Stomach (tissue), 4 donors: ENCODE measurements around the gene RFC2.

Experiments used
- CTCF ChIP-seq, 7 experiments: fragments of 450-650 bp in 4 of 7; fragments of 200-600 bp in 3 of 7; sonication (generic) in 3 of 7; IDR thresholded peaks; one replicate each; pipeline ENCODE4 v1.5.1; 2016 to 2019; ENCODE audit warnings: antibody characterized with exemption in 7 of 7, control low read depth in 2 of 7, mild to moderate bottlenecking in 1 of 7
- EP300 ChIP-seq: sonication (generic); formaldehyde crosslinking; IDR thresholded peaks from one replicate; pipeline ENCODE4 v1.6.1; 2017; ENCODE audit warnings: antibody characterized with exemption
- POLR2AphosphoS5 ChIP-seq, 3 donors: sonication (generic); formaldehyde crosslinking; IDR thresholded peaks; one replicate each; pipeline ENCODE4 v1.6.1; 2016; ENCODE audit warnings: antibody characterized with exemption in 3 of 3

- TF ChIP-seq CTCF (IDR thresholded peaks at IDR 0.05) (no peak), POLR2AphosphoS5 (IDR thresholded peaks at IDR 0.05) (no peak), EP300 (no peak)
Observed at GRCh38 chr7:74199551-74200355, 54.4 kb downstream of the RFC2 start.
